SU-DHL-6 (cell line): ENCODE measurements around the gene SCO1.

Experiments used
- H2AFZ ChIP-seq: fragments of 200-600 bp; sonication (generic); 2 replicates; pipeline ENCODE4 v1.6.1; 2014; ENCODE audit warnings: low read depth, mild to moderate bottlenecking, moderate library complexity, mixed read lengths, antibody characterized with exemption, low read length; ENCODE audit not compliant: severe bottlenecking
- H3F3A ChIP-seq: fragments of 200-600 bp; shearing (Covaris generic); 2 replicates; pipeline ENCODE4 v1.6.0; 2016; ENCODE audit warnings: antibody characterized with exemption, mild to moderate bottlenecking; ENCODE audit not compliant: insufficient read depth
- H3K27ac ChIP-seq: fragments of 200-600 bp; sonication (generic); 2 replicates; pipeline ENCODE4 v1.5.1; 2016; ENCODE audit warnings: low read depth, mild to moderate bottlenecking, low read length, moderate library complexity, mixed read lengths
- H3K27me3 ChIP-seq: fragments of 200-600 bp; sonication (generic), shearing (Covaris generic); 2 replicates; pipeline ENCODE4 v1.6.0; 2014; ENCODE audit warnings: mild to moderate bottlenecking, low read length
- H3K36me3 ChIP-seq: fragments of 200-600 bp; sonication (generic); 2 replicates; pipeline ENCODE4 v1.6.1; 2014; ENCODE audit warnings: mild to moderate bottlenecking, low read length, mixed read lengths
- H3K4me2 ChIP-seq: fragments of 300-600, 200-600 bp; shearing (Covaris generic), sonication (generic); 2 replicates; pipeline ENCODE4 v1.6.0; 2014; ENCODE audit warnings: low read length, low read depth, mild to moderate bottlenecking; ENCODE audit not compliant: poor library complexity, severe bottlenecking
- H3K4me3 ChIP-seq: fragments of 200-600 bp; sonication (generic); 2 replicates; pipeline ENCODE4 v1.5.1; 2014; ENCODE audit warnings: antibody characterized with exemption, low read length, mild to moderate bottlenecking, mixed read lengths; ENCODE audit not compliant: insufficient read depth, poor library complexity, severe bottlenecking
- H3K79me2 ChIP-seq: fragments of 200-600 bp; sonication (generic); 2 replicates; pipeline ENCODE4 v1.6.1; 2014; ENCODE audit warnings: mild to moderate bottlenecking, low read length, moderate library complexity; ENCODE audit not compliant: insufficient read depth
- H3K9ac ChIP-seq: fragments of 200-600 bp; sonication (generic); 2 replicates; pipeline ENCODE4 v1.7.0; 2014; ENCODE audit warnings: mild to moderate bottlenecking, low read length
- H3K9me2 ChIP-seq: fragments of 200-600 bp; sonication (generic); replicated peaks from 2 replicates; pipeline ENCODE4 v1.6.1; 2014; ENCODE audit warnings: low read length; ENCODE audit not compliant: insufficient read depth
- H3K9me3 ChIP-seq: fragments of 200-600 bp; sonication (generic); 2 replicates; pipeline ENCODE4 v1.6.1; 2014; ENCODE audit warnings: low read length, mixed read lengths; ENCODE audit not compliant: insufficient read depth
- H4K20me1 ChIP-seq: fragments of 200-600 bp; sonication (generic); 2 replicates; pipeline ENCODE4 v1.6.1; 2014; ENCODE audit warnings: low read depth, mild to moderate bottlenecking, antibody characterized with exemption, low read length, moderate library complexity, mixed read lengths
- CTCF ChIP-seq: fragments of 200-600 bp; sonication (generic); IDR thresholded peaks from one replicate; pipeline ENCODE4 v1.5.1; 2017; ENCODE audit warnings: antibody characterized with exemption, mild to moderate bottlenecking, low read length, moderate library complexity; ENCODE audit not compliant: insufficient read depth, poor library complexity, severe bottlenecking
- EZH2phosphoT487 ChIP-seq: fragments of 200-600 bp; sonication (generic), shearing (Covaris generic); conservative IDR thresholded peaks from 2 replicates; pipeline ENCODE4 v1.6.1; 2018; ENCODE audit warnings: mild to moderate bottlenecking, antibody characterized with exemption, low read length, moderate library complexity, mixed read lengths

The SCO1 gene

GRCh38 chr17:10657148-10657547 lies 40.2 kb downstream of the SCO1 start, which contains the start of gene MYH3:
TSS of gene MYH3 (minus strand) at chr17:10657309. CDS start at chr17:10655064, 2,245 bp downstream.
- no peaks in the 10 kb centered on the region for H3F3A ChIP-seq
- no peak within 1 kb of the TSS for H3K4me2 ChIP-seq

GRCh38 chr17:10653987-10654386 lies 43.3 kb downstream of the SCO1 start:
- Histone ChIP-seq H3K4me3 (no peak overlapping the region), H3K9ac (no peak overlapping the region), H4K20me1 (no peaks in the 10 kb centered on the region), H3F3A (no peaks in the 10 kb centered on the region), H3K9me3 (no peaks in the 10 kb centered on the region), H3K36me3 (no peaks in the 10 kb centered on the region), H3K27ac (no peak overlapping the region), H3K27me3 (no peaks in the 10 kb centered on the region), H3K9me2 (no peaks in the 10 kb centered on the region), H3K79me2 (no peaks in the 10 kb centered on the region), H3K4me2 (no peak overlapping the region), H2AFZ (no peak overlapping the region)
- TF ChIP-seq EZH2phosphoT487 = no peak
- no peak for TF ChIP-seq CTCF

More at GRCh38 chr17:10657148-10657547, 40.2 kb downstream of the SCO1 start, which contains the start of gene MYH3:
- Histone ChIP-seq H2AFZ (no peak within 1 kb of the TSS), H3K36me3 (no peaks in the 10 kb centered on the region), H4K20me1 (no peaks in the 10 kb centered on the region), H3K9me3 (no peaks in the 10 kb centered on the region), H3K9me2 (no peaks in the 10 kb centered on the region), H3K79me2 (no peaks in the 10 kb centered on the region), H3K9ac (no peak within 1 kb of the TSS), H3K27ac (no peak within 1 kb of the TSS), H3K27me3 (no peaks in the 10 kb centered on the region), H3K4me3 (no peak within 1 kb of the TSS)
- no peak for TF ChIP-seq CTCF
- no peak for TF ChIP-seq EZH2phosphoT487

- no peaks in the 10 kb centered on the region for H4K20me1 ChIP-seq
- no peak overlapping the region for H3K4me2 ChIP-seq
- no peaks in the 10 kb centered on the region for H3F3A ChIP-seq
- H3K9me2 ChIP-seq = no peaks in the 10 kb centered on the region
- no peaks in the 10 kb centered on the region for H3K36me3 ChIP-seq
- no peak overlapping the region for H3K27ac ChIP-seq
- TF ChIP-seq EZH2phosphoT487 (no peak), CTCF (no peak)
- H2AFZ ChIP-seq = no peak overlapping the region
- no peaks in the 10 kb centered on the region for H3K79me2 ChIP-seq
- H3K9me3 ChIP-seq = no peaks in the 10 kb centered on the region
- no peaks in the 10 kb centered on the region for H3K27me3 ChIP-seq
- no peak overlapping the region for H3K4me3 ChIP-seq
- H3K9ac ChIP-seq = no peak overlapping the region
Observed at GRCh38 chr17:10652984-10653659, 44.2 kb downstream of the SCO1 start.
